ENCODE measurements around the gene VASH2.

The VASH2 gene

DNA sequence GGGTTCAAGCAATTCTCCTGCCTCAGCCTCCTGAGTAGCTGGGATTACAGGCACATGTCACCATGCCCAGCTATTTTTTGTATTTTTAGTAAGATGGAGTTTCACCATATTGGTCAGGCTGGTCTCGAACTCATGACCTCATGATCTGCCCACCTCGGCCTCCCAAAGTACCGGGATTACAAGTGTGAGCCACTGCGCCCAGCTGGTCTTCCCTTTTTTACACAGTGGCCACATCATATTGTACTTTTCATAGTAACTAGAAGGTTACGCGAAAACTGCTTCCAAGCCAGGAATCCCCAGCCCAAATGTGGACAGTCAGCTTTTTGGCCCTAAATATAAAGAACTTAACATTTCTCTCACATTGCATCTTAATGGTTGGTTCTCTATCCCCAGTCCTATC, 4.2 kb downstream of the VASH2 start (continued):
- TF ChIP-seq, protein P1, sequence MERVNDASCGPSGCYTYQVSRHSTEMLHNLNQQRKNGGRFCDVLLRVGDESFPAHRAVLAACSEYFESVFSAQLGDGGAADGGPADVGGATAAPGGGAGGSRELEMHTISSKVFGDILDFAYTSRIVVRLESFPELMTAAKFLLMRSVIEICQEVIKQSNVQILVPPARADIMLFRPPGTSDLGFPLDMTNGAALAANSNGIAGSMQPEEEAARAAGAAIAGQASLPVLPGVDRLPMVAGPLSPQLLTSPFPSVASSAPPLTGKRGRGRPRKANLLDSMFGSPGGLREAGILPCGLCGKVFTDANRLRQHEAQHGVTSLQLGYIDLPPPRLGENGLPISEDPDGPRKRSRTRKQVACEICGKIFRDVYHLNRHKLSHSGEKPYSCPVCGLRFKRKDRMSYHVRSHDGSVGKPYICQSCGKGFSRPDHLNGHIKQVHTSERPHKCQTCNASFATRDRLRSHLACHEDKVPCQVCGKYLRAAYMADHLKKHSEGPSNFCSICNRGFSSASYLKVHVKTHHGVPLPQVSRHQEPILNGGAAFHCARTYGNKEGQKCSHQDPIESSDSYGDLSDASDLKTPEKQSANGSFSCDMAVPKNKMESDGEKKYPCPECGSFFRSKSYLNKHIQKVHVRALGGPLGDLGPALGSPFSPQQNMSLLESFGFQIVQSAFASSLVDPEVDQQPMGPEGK (CRISPR knock-in tag; IDR thresholded peaks at IDR 0.05; ENCODE audit: borderline replicate concordance), result no peak
- TF ChIP-seq CSDC2 (CRISPR knock-in tag; IDR thresholded peaks at IDR 0.05), result no peak
- TF ChIP-seq RARB (CRISPR knock-in tag; IDR thresholded peaks at IDR 0.05), result no peak
- no peak for TF ChIP-seq ISL1 (CRISPR knock-in tag; IDR thresholded peaks at IDR 0.05)
- no peak for TF ChIP-seq SNAI2 (CRISPR knock-in tag; IDR thresholded peaks at IDR 0.05)
- no peak for TF ChIP-seq BACH2 (CRISPR knock-in tag; IDR thresholded peaks at IDR 0.05; ENCODE audit: borderline replicate concordance)

DNA sequence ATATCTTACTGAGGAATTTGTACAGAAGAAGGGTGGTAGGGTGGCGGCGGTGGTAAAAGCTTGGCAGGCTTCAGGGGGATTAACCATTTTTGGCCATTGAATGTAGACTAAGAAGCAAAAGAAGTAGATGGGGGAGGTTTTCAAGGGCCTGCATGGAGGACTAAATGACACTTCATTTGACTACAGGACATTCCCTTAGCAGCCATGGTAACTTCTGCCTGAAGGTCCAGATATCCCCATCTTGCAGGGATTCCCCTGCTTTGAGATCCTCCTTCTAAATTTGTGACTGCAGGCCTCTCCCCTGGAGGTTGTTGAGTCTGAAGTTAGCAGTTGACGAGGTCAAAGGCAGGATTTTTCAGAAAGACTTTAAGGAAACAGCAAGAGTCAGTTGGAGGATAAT, 4.8 kb downstream of the VASH2 start:
- ATAC-seq, result no peak
- TF ChIP-seq TOX (CRISPR knock-in tag; IDR thresholded peaks at IDR 0.05; ENCODE audit: borderline replicate concordance), result no peak
- no peak for TF ChIP-seq BACH2 (CRISPR knock-in tag; IDR thresholded peaks at IDR 0.05; ENCODE audit: borderline replicate concordance)
- no peak for TF ChIP-seq CSDC2 (CRISPR knock-in tag; IDR thresholded peaks at IDR 0.05)
- no peak for TF ChIP-seq PPARA (CRISPR knock-in tag; IDR thresholded peaks at IDR 0.05; ENCODE audit: borderline replicate concordance)
- TF ChIP-seq, protein P1 (CRISPR knock-in tag; IDR thresholded peaks at IDR 0.05; ENCODE audit: borderline replicate concordance), result no peak
- TF ChIP-seq ZFP30 (CRISPR knock-in tag; IDR thresholded peaks at IDR 0.05), result no peak
- TF ChIP-seq GLIS3 (CRISPR knock-in tag; IDR thresholded peaks at IDR 0.05), result no peak
- TF ChIP-seq ZNF565 (CRISPR knock-in tag; conservative IDR thresholded peaks at IDR 0.05; ENCODE audit: low read depth), result no peak
- no peak for TF ChIP-seq ARNTL (CRISPR knock-in tag; IDR thresholded peaks at IDR 0.05; ENCODE audit: borderline replicate concordance, low read depth)
- TF ChIP-seq SNAI2 (CRISPR knock-in tag; IDR thresholded peaks at IDR 0.05), result no peak
- TF ChIP-seq POU6F1 (CRISPR knock-in tag; IDR thresholded peaks at IDR 0.05; ENCODE audit: borderline replicate concordance, low read depth), result no peak
- no peak for TF ChIP-seq ESRRG (CRISPR knock-in tag; IDR thresholded peaks at IDR 0.05)
- TF ChIP-seq TCF4 (CRISPR knock-in tag; IDR thresholded peaks at IDR 0.05; ENCODE audit: borderline replicate concordance), result no peak

DNA sequence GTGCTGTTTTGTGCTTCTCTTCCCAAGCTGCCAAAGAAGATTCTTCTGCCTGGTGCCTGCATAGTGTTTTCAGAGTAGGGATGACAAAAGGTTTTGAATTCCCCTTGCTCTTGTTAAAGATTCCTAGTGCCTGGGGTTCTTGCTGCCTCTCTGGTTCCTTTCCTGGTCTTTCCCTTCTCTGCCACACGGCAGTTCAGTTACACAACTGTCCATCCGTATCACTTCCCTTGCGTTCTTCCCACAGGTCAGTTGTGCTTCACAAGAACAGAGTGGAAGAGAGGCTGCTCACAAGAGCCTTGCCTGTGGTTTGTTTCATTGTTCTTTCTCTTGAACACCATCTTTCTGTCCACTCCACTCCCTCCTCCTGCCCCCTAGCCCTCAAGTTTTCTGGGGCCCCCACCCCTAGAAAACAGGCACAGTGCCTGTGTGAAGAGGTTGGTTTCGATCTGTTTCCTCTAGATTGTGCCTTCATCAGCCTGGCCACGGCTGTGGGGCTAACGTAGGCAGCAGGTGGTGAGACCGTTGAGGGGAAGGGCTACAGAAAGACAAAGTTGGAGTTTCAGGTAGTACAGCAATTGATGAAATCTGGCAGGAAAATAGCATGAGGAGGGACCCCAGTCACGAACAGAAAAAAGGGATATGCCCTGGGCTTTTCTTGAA, 5.8 kb downstream of the VASH2 start:
- ATAC-seq, result no peak
- TF ChIP-seq CSDC2 (CRISPR knock-in tag; IDR thresholded peaks at IDR 0.05) (no peak), ARNTL (CRISPR knock-in tag; IDR thresholded peaks at IDR 0.05; ENCODE audit: borderline replicate concordance, low read depth) (no peak), ZFP3 (CRISPR knock-in tag; IDR thresholded peaks at IDR 0.05) (no peak), BACH2 (CRISPR knock-in tag; IDR thresholded peaks at IDR 0.05; ENCODE audit: borderline replicate concordance) (no peak), ZNF565 (CRISPR knock-in tag; conservative IDR thresholded peaks at IDR 0.05; ENCODE audit: low read depth) (no peak), ZNF8 (CRISPR knock-in tag; IDR thresholded peaks at IDR 0.05) (no peak), ESRRG (CRISPR knock-in tag; IDR thresholded peaks at IDR 0.05) (no peak), OSR1 (CRISPR knock-in tag; IDR thresholded peaks at IDR 0.05) (no peak), ZNF70 (CRISPR knock-in tag; IDR thresholded peaks at IDR 0.05) (no peak), ISL1 (CRISPR knock-in tag; IDR thresholded peaks at IDR 0.05) (no peak), CREB5 (CRISPR knock-in tag; IDR thresholded peaks at IDR 0.05; ENCODE audit: low read depth) (no peak), SNAI2 (CRISPR knock-in tag; IDR thresholded peaks at IDR 0.05) (no peak), TCF4 (CRISPR knock-in tag; IDR thresholded peaks at IDR 0.05; ENCODE audit: borderline replicate concordance) (no peak)
- TF ChIP-seq, protein P1 (CRISPR knock-in tag; IDR thresholded peaks at IDR 0.05; ENCODE audit: borderline replicate concordance), result no peak

Measured in SK-N-SH treated with all-trans-retinoic acid at 6 μM for 48 hours (cell line).